Germinal center (tissue), 1 donor: ENCODE results near the gene PIGC.

Experiments
- DNase-seq: peaks from one replicate; pipeline ENCODE4 v3.0.0; 2012; ENCODE audit warnings: mixed read lengths, low spot score

The PIGC gene

DNA sequence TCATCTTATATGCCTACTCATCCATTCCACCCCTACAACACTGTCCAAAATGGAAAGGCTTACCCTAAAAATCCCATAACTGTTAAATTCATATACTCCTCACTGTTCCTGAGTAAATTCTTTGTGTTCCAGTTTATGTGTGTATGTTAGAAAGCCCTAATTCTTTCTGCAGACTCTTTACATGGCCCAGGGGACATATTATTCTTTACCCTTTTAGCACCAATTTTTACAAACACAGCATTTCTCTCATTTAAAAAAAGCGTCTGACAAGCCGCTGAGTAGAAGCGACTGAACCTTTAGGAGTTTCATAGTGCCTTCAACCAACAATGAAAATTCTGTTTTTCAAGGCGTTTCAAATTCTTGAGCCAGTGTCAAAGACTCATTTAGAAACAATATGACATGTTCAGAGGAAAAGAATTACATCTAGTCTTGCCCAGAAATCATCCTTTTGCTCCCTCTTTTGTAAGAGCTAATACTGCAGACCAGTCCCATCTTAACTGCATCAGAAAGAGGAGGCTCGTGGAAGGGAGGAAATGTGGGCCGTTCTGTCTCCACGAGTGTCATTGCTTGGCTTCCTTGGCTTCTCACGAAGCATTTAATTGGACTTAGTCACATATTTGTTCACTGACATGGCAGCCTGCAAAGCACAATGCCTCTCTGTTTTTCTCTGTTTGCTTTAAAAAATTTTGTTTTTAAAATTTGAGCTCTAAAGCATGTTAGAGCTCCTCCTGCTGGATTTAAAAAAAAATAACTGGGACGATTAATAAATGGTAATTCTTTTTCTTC is 44.7 kb downstream of the PIGC start:
- DNase-seq: peak; percentile 26

GRCh38 chr1:172398193-172398592 is 45.7 kb downstream of the PIGC start:
- peak; percentile 13 for DNase-seq

DNA sequence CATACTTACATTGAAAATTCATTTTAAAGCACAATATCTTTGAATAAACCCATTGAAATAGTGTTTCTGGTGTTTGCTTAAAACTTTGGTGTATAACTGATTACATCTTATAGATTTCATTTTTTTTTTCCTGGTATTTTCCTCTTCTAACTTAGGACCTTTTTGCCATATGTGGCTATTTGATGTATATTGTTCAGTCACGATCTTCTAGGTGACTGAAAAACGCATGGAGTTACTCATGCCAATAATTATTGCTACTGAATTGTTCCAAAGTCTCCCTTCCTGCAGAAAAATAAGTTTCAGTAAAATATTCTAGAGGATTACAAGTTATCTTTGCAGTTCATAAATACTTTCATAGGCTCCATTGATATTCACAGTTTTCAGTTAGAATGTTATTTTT is 46.2 kb downstream of the PIGC start:
- DNase-seq: no peak

- DNase-seq: no peak
Observed at GRCh38 chr1:172397221-172397620, 46.6 kb downstream of the PIGC start.

GRCh38 chr1:172395576-172395975 is 48.3 kb downstream of the PIGC start:
- no peak for DNase-seq

GRCh38 chr1:172394811-172395210 is 49.1 kb downstream of the PIGC start:
- DNase-seq: no peak

- DNase-seq: peak; percentile 62
Observed at GRCh38 chr1:172394141-172394751, 49.6 kb downstream of the PIGC start.

GRCh38 chr1:172393354-172393753 is 50.5 kb downstream of the PIGC start:
- DNase-seq: peak; percentile 49

GRCh38 chr1:172391976-172392375 is 51.9 kb downstream of the PIGC start:
- DNase-seq: no peak
